Mesenchymal stem cell (in vitro differentiated cells and primary cell): Measurements from ENCODE around the gene CATSPERE.

Source experiments
- DNase-seq: peaks from one replicate; pipeline ENCODE4 v3.0.0-alpha.2; 2013
- H2AFZ ChIP-seq: one replicate; pipeline ENCODE4 v1.6.1; 2013; ENCODE audit warnings: low read depth, mild to moderate bottlenecking, control low read depth, inconsistent platforms, low read length, moderate library complexity
- H2AK5ac ChIP-seq: 2 replicates; pipeline ENCODE4 v1.6.1; 2013; ENCODE audit warnings: low read length, moderate library complexity, mild to moderate bottlenecking, inconsistent platforms; ENCODE audit not compliant: severe bottlenecking
- H2BK120ac ChIP-seq: one replicate; pipeline ENCODE4 v1.6.1; 2013; ENCODE audit warnings: low read depth, mild to moderate bottlenecking, inconsistent platforms, low read length, moderate library complexity
- H2BK12ac ChIP-seq, 2 experiments: one replicate each; pipeline ENCODE4 v1.6.1; 2013; ENCODE audit warnings: inconsistent platforms in 2 of 2, low read length in 2 of 2, mild to moderate bottlenecking in 2 of 2, moderate library complexity in 2 of 2, control low read depth in 1 of 2
- H2BK15ac ChIP-seq: one replicate; pipeline ENCODE4 v1.6.1; 2013; ENCODE audit warnings: mild to moderate bottlenecking, low read depth, inconsistent platforms; ENCODE audit not compliant: poor library complexity, severe bottlenecking
- H2BK5ac ChIP-seq: 2 replicates; pipeline ENCODE4 v1.6.1; 2013; ENCODE audit warnings: low read depth, mild to moderate bottlenecking, low read length, control low read depth, inconsistent platforms; ENCODE audit not compliant: poor library complexity, severe bottlenecking
- H3K14ac ChIP-seq, 2 experiments: one replicate each; pipeline ENCODE4 v1.6.1; 2013; ENCODE audit warnings: inconsistent platforms in 2 of 2, low read length in 2 of 2, control low read depth in 1 of 2, mild to moderate bottlenecking in 1 of 2, moderate library complexity in 1 of 2
- H3K18ac ChIP-seq, 2 experiments: one replicate each; pipeline ENCODE4 v1.6.1; 2013; ENCODE audit warnings: inconsistent platforms in 2 of 2, low read length in 2 of 2, control low read depth in 1 of 2, low read depth in 1 of 2, mild to moderate bottlenecking in 1 of 2
- H3K23ac ChIP-seq, 2 experiments: one replicate each; pipeline ENCODE4 v1.6.1; 2013; ENCODE audit warnings: inconsistent platforms in 2 of 2, low read length in 2 of 2, mild to moderate bottlenecking in 2 of 2, moderate library complexity in 2 of 2, control low read depth in 1 of 2
- H3K27ac ChIP-seq: 2 replicates; pipeline ENCODE4 v1.5.1; 2013; ENCODE audit warnings: mild to moderate bottlenecking, moderate library complexity, low read length, control low read depth, inconsistent platforms; ENCODE audit not compliant: poor library complexity, severe bottlenecking
- H3K27me3 ChIP-seq, 2 experiments: 2 replicates each; pipeline versions ENCODE4 v1.6.1 to v1.7.0; 2013; ENCODE audit warnings: low read length in 2 of 2, mild to moderate bottlenecking in 2 of 2, moderate library complexity in 2 of 2, control low read depth in 1 of 2, inconsistent platforms in 1 of 2; ENCODE audit not compliant: control insufficient read depth in 1 of 2, insufficient read depth in 1 of 2
- H3K36me3 ChIP-seq, 2 experiments: 2 replicates each; pipeline versions ENCODE4 v1.6.1 to v1.7.0; 2013; ENCODE audit warnings: low read length in 2 of 2, control low read depth in 1 of 2, inconsistent platforms in 1 of 2, low read depth in 1 of 2, mild to moderate bottlenecking in 1 of 2; ENCODE audit not compliant: insufficient read depth in 2 of 2, control insufficient read depth in 1 of 2
- H3K4ac ChIP-seq, 2 experiments: one replicate each; pipeline ENCODE4 v1.6.1; 2013; ENCODE audit warnings: inconsistent platforms in 2 of 2, low read length in 2 of 2, mild to moderate bottlenecking in 2 of 2, moderate library complexity in 2 of 2, control low read depth in 1 of 2, low read depth in 1 of 2
- H3K4me1 ChIP-seq: 2 replicates; pipeline ENCODE4 v1.6.1; 2013; ENCODE audit warnings: low read depth, low read length, control low read depth; ENCODE audit not compliant: control insufficient read depth, insufficient read depth
- H3K4me2 ChIP-seq: 2 replicates; pipeline ENCODE4 v1.6.1; 2013; ENCODE audit warnings: low read length, mild to moderate bottlenecking, inconsistent platforms; ENCODE audit not compliant: poor library complexity, severe bottlenecking
- H3K4me3 ChIP-seq, 2 experiments: 2 replicates each; pipeline versions ENCODE4 v1.5.1 to v1.7.0; 2013; ENCODE audit warnings: low read length in 2 of 2, mild to moderate bottlenecking in 2 of 2, control low read depth in 1 of 2, low read depth in 1 of 2; ENCODE audit not compliant: insufficient read depth in 1 of 2
- H3K79me1 ChIP-seq: replicated peaks from 2 replicates; pipeline ENCODE4 v1.6.1; 2013; ENCODE audit warnings: mild to moderate bottlenecking, control low read depth, low read length, inconsistent platforms; ENCODE audit not compliant: poor library complexity, severe bottlenecking
- H3K9ac ChIP-seq: 2 replicates; pipeline ENCODE4 v1.7.0; 2013; ENCODE audit warnings: mild to moderate bottlenecking, low read length, moderate library complexity
- H3K9me3 ChIP-seq: 2 replicates; pipeline ENCODE4 v1.7.0; 2013; ENCODE audit warnings: mild to moderate bottlenecking, low read length; ENCODE audit not compliant: control insufficient read depth
- H4K8ac ChIP-seq: one replicate; pipeline ENCODE4 v1.6.1; 2013; ENCODE audit warnings: inconsistent platforms, mild to moderate bottlenecking, low read length, moderate library complexity
- H4K91ac ChIP-seq: one replicate; pipeline ENCODE4 v1.6.1; 2013; ENCODE audit warnings: mild to moderate bottlenecking, low read length, inconsistent platforms
- WGBS: methylation state at CpG from one replicate; pipeline ENCODE4 v1.1.7; 2013; ENCODE audit warnings: mixed read lengths; 5-methylcytosine and 5-hydroxymethylcytosine counted together

The CATSPERE gene

DNA sequence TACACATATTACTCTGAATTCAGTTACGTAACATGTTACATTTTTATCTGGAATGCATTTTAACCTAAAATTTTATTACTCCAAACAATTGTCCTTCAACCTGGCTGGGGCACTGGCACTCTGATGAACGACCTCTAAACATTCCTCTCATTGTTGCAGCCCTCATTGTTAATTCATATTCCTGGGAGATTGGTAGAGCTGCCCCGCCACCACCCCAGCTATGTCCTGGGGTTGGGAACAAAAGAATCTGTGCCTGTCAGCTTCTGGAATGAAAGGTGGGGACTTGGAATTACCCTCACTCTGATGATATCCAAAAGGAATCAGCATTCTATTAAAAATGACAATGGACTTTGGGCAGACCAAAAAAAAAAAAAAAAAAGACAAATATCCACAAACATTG is 153.8 kb downstream of the CATSPERE start:
- H3K79me1 ChIP-seq: no peaks in the 10 kb centered on the region
- H2AK5ac ChIP-seq: no peak overlapping the region
- H2BK15ac ChIP-seq: no peak overlapping the region
- H3K4me3 ChIP-seq: no peak overlapping the region
- 57% methylated on average over 2 of the region's 3 CpGs for WGBS
- H3K4me1 ChIP-seq: no peaks in the 10 kb centered on the region
- H3K9ac ChIP-seq: no peak overlapping the region
- DNase-seq: no peak
- H3K4me2 ChIP-seq: no peak overlapping the region
- no peaks in the 10 kb centered on the region for H3K9me3 ChIP-seq
- no peak overlapping the region for H3K23ac ChIP-seq
- no peak overlapping the region for H2BK120ac ChIP-seq
- no peak overlapping the region for H3K4ac ChIP-seq
- no peak overlapping the region for H3K18ac ChIP-seq
- no peak overlapping the region for H4K91ac ChIP-seq
- H3K27me3 ChIP-seq: no peaks in the 10 kb centered on the region
- no peak overlapping the region for H3K27ac ChIP-seq
- H2AFZ ChIP-seq: no peak overlapping the region
- no peak overlapping the region for H3K14ac ChIP-seq
- no peaks in the 10 kb centered on the region for H3K36me3 ChIP-seq
- H2BK12ac ChIP-seq: no peak overlapping the region
- H4K8ac ChIP-seq: no peak overlapping the region
- no peak overlapping the region for H2BK5ac ChIP-seq

DNA sequence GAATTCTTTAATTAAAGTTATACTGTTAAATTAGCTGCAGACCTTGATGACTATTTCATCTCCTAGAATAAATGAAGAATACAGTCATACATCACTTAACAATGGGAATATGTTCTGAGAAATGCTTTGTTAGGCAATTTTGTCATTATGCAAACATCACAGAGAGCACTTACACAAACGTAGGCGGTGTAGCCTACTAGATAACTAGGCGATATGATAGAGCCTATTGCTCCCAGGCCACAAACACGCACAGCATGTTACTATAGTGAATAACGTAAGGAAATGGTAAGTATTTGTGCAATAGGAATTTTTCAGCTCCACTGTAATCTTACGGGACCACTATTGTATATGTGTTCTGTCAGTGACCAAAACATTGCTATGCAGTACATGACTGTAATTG is 154.2 kb downstream of the CATSPERE start:
- H3K4me3 ChIP-seq: no peak overlapping the region
- no peak overlapping the region for H2BK15ac ChIP-seq
- H3K4me1 ChIP-seq: no peaks in the 10 kb centered on the region
- H3K79me1 ChIP-seq: no peaks in the 10 kb centered on the region
- H3K4me2 ChIP-seq: no peak overlapping the region
- H3K23ac ChIP-seq: no peak overlapping the region
- no peak overlapping the region for H4K8ac ChIP-seq
- WGBS: 84% methylated on average over 6 of the region's 6 CpGs
- H3K9me3 ChIP-seq: no peaks in the 10 kb centered on the region
- H2AFZ ChIP-seq: no peak overlapping the region
- no peak overlapping the region for H2BK120ac ChIP-seq
- no peak for DNase-seq
- no peaks in the 10 kb centered on the region for H3K27me3 ChIP-seq
- no peak overlapping the region for H2BK12ac ChIP-seq
- H2AK5ac ChIP-seq: no peak overlapping the region
- H3K14ac ChIP-seq: no peak overlapping the region
- no peaks in the 10 kb centered on the region for H3K36me3 ChIP-seq
- no peak overlapping the region for H3K9ac ChIP-seq
- H3K27ac ChIP-seq: no peak overlapping the region
- no peak overlapping the region for H3K18ac ChIP-seq
- no peak overlapping the region for H3K4ac ChIP-seq
- no peak overlapping the region for H4K91ac ChIP-seq
- H2BK5ac ChIP-seq: no peak overlapping the region

DNA sequence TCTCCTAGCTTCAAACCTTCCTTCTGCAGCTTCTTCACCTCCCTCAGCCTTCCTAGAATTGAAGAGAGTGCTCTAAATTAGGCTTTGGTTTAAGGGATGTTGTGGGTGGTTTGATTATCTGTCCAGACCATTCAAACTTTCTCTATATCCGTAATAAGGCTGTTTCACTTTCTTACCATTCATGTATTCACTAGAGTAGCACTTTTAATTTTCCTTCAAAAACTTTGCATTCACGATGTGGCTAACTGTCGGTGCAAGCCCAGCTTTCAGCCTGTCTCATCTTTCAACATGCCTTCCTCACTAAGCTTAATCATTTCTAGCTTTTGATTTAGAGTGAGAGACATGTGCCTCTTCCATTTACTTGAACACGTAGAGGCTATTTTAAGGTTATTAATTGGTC is 165.6 kb downstream of the CATSPERE start:
- Histone ChIP-seq H3K36me3 (no peaks in the 10 kb centered on the region), H3K4me1 (no peaks in the 10 kb centered on the region), H3K14ac (no peak overlapping the region), H2BK5ac (no peak overlapping the region), H3K23ac (no peak overlapping the region), H4K91ac (no peak overlapping the region), H3K79me1 (no peaks in the 10 kb centered on the region), H2AFZ (no peak overlapping the region), H3K27ac (no peak overlapping the region), H2BK12ac (no peak overlapping the region), H3K9me3 (no peaks in the 10 kb centered on the region), H2AK5ac (no peak overlapping the region), H4K8ac (no peak overlapping the region), H3K9ac (no peak overlapping the region), H3K18ac (no peak overlapping the region), H3K4me2 (no peak overlapping the region), H3K4me3 (no peak overlapping the region), H3K4ac (no peak overlapping the region), H2BK15ac (no peak overlapping the region), H2BK120ac (no peak overlapping the region), H3K27me3 (no peaks in the 10 kb centered on the region)
- WGBS: 100% methylated on average over 4 of the region's 4 CpGs
- DNase-seq: no peak

DNA sequence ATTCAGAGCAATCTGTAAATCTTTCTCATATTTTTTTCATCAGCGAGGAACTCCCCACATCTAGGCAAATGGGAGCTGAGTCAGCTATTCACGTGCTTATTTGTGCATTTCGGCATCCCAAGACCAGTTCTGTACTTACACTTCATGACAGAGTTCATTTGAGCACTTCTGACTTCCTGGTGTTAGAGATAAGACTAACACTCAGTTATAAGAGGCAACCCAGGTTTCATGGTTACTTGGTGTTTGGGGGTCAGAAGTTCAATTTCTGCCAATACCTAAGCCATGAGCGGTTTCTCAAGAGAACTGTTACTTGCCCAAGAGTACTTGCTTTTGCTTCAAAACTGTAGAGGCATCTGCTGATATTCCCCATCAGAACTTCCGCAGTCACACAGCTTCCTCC is 167.7 kb downstream of the CATSPERE start:
- DNase-seq: peak; percentile 3
- no peaks in the 10 kb centered on the region for H3K79me1 ChIP-seq
- no peak overlapping the region for H2AK5ac ChIP-seq
- no peak overlapping the region for H2BK5ac ChIP-seq
- H4K91ac ChIP-seq: no peak overlapping the region
- H3K18ac ChIP-seq: no peak overlapping the region
- no peak overlapping the region for H3K9ac ChIP-seq
- H4K8ac ChIP-seq: no peak overlapping the region
- H2BK12ac ChIP-seq: no peak overlapping the region
- no peak overlapping the region for H3K14ac ChIP-seq
- H3K4me1 ChIP-seq: no peaks in the 10 kb centered on the region
- no peak overlapping the region for H2AFZ ChIP-seq
- H3K9me3 ChIP-seq: no peaks in the 10 kb centered on the region
- H3K36me3 ChIP-seq: no peaks in the 10 kb centered on the region
- no peak overlapping the region for H3K27ac ChIP-seq
- 83% methylated on average over 5 of the region's 5 CpGs for WGBS
- no peaks in the 10 kb centered on the region for H3K27me3 ChIP-seq
- no peak overlapping the region for H3K4me2 ChIP-seq
- no peak overlapping the region for H2BK120ac ChIP-seq
- no peak overlapping the region for H3K4me3 ChIP-seq
- H3K23ac ChIP-seq: no peak overlapping the region
- no peak overlapping the region for H3K4ac ChIP-seq
- H2BK15ac ChIP-seq: no peak overlapping the region
